ENCODE measurements around the gene NHSL1. TPM values are rescaled to one million over a fixed set of nuclear protein-coding genes. Genes with fewer than 3 reads are reported as not detected.

Gene NHSL1
- polyA plus RNA-seq, 4 donors: 10.3 to 12.6 (median 11.0) TPM

- DNase-seq (ENCODE audit: low read depth in 4 of 4, low spot score in 3 of 4): no peak
These were observed 528 bp downstream of the NHSL1 start for GRCh38 chr6:138498629-138499302.

GRCh38 chr6:138497286-138497685 is 2.0 kb downstream of the NHSL1 start:
- DNase-seq (ENCODE audit: low read depth in 4 of 4, low spot score in 3 of 4): no peak

GRCh38 chr6:138494312-138494711 is 5.0 kb downstream of the NHSL1 start:
- no peak for DNase-seq (ENCODE audit: low read depth in 4 of 4, low spot score in 3 of 4)

- peak in 1 of 4 donors; percentile 62 for DNase-seq (ENCODE audit: low read depth in 4 of 4, low spot score in 3 of 4)
These were observed 5.9 kb downstream of the NHSL1 start for GRCh38 chr6:138493413-138493812.

- DNase-seq (ENCODE audit: low read depth in 4 of 4, low spot score in 3 of 4): no peak
These were observed 6.4 kb downstream of the NHSL1 start for GRCh38 chr6:138492871-138493270.

GRCh38 chr6:138492113-138492512 is 7.2 kb downstream of the NHSL1 start:
- no peak for DNase-seq (ENCODE audit: low read depth in 4 of 4, low spot score in 3 of 4)

GRCh38 chr6:138491017-138491416 is 8.3 kb downstream of the NHSL1 start:
- no peak for DNase-seq (ENCODE audit: low read depth in 4 of 4, low spot score in 3 of 4)

- DNase-seq (ENCODE audit: low read depth in 4 of 4, low spot score in 3 of 4): no peak
These were observed 9.4 kb downstream of the NHSL1 start for GRCh38 chr6:138489846-138490245.

- DNase-seq (ENCODE audit: low read depth in 4 of 4, low spot score in 3 of 4): no peak
These were observed 12.1 kb downstream of the NHSL1 start for GRCh38 chr6:138487102-138487604.

GRCh38 chr6:138486249-138487101 is 12.8 kb downstream of the NHSL1 start:
- no peak for DNase-seq (ENCODE audit: low read depth in 4 of 4, low spot score in 3 of 4)

- no peak for DNase-seq (ENCODE audit: low read depth in 4 of 4, low spot score in 3 of 4)
These were observed 13.6 kb downstream of the NHSL1 start for GRCh38 chr6:138485586-138486248.

- DNase-seq (ENCODE audit: low read depth in 4 of 4, low spot score in 3 of 4): no peak
These were observed 14.2 kb downstream of the NHSL1 start for GRCh38 chr6:138485005-138485545.

- DNase-seq (ENCODE audit: low read depth in 4 of 4, low spot score in 3 of 4): no peak
These were observed 15.1 kb downstream of the NHSL1 start for GRCh38 chr6:138484018-138484731.

- no peak for DNase-seq (ENCODE audit: low read depth in 4 of 4, low spot score in 3 of 4)
These were observed 16.5 kb downstream of the NHSL1 start for GRCh38 chr6:138482816-138483215.

- DNase-seq (ENCODE audit: low read depth in 4 of 4, low spot score in 3 of 4): no peak
These were observed 18.9 kb downstream of the NHSL1 start for GRCh38 chr6:138480279-138480949.

GRCh38 chr6:138477913-138478539 is 21.3 kb downstream of the NHSL1 start:
- DNase-seq (ENCODE audit: low read depth in 4 of 4, low spot score in 3 of 4): no peak

- no peak for DNase-seq (ENCODE audit: low read depth in 4 of 4, low spot score in 3 of 4)
These were observed 23.2 kb downstream of the NHSL1 start for GRCh38 chr6:138476116-138476515.

GRCh38 chr6:138473144-138473543 is 26.1 kb downstream of the NHSL1 start:
- DNase-seq (ENCODE audit: low read depth in 4 of 4, low spot score in 3 of 4): no peak

- DNase-seq (ENCODE audit: low read depth in 4 of 4, low spot score in 3 of 4): no peak
These were observed 30.8 kb downstream of the NHSL1 start for GRCh38 chr6:138468320-138469015.
